ENCODE results near the gene SCAP.

SCAP gene

DNA sequence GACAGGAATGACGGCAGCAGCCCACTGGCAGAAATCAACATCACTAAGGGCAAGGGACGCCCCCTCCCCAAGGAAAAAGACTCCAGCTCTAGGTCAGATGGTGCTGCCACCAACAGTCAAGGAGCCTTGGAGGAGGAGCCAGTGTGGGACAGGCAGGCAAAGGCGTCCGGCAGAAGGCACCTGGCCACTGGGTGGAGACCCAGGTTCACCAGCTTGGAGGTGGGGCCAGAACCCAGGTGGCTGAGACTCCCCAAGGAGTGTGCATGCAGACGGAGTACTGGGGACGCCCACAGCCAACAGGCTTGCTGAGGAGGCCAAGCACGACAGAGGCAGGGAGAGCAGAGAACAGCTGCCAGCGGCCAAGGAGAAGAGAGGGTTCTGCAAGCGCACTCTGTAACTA is 59.7 kb downstream of the SCAP start:
- H3K27me3 ChIP-seq: no peaks in the 10 kb centered on the region
- no peak overlapping the region for H3K27ac ChIP-seq
- peaks cover 93% of the 10 kb centered on the region for H3K36me3 ChIP-seq
- no peak overlapping the region for H3K4me3 ChIP-seq (ENCODE audit: low read depth in 1 of 2, low read length in 1 of 2)
- no peaks in the 10 kb centered on the region for H3K9me3 ChIP-seq
- H3K4me1 ChIP-seq (ENCODE audit: control insufficient read depth in 1 of 2, insufficient read depth in 1 of 2, low read depth in 1 of 2, low read length in 1 of 2): peaks cover 17% of the 10 kb centered on the region in 2 experiments
- TF ChIP-seq, protein P1, sequence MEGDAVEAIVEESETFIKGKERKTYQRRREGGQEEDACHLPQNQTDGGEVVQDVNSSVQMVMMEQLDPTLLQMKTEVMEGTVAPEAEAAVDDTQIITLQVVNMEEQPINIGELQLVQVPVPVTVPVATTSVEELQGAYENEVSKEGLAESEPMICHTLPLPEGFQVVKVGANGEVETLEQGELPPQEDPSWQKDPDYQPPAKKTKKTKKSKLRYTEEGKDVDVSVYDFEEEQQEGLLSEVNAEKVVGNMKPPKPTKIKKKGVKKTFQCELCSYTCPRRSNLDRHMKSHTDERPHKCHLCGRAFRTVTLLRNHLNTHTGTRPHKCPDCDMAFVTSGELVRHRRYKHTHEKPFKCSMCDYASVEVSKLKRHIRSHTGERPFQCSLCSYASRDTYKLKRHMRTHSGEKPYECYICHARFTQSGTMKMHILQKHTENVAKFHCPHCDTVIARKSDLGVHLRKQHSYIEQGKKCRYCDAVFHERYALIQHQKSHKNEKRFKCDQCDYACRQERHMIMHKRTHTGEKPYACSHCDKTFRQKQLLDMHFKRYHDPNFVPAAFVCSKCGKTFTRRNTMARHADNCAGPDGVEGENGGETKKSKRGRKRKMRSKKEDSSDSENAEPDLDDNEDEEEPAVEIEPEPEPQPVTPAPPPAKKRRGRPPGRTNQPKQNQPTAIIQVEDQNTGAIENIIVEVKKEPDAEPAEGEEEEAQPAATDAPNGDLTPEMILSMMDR (IDR thresholded peaks at IDR 0.05): no peak

GRCh38 chr3:47414666-47415587 is 60.8 kb downstream of the SCAP start:
- Histone ChIP-seq H3K4me3 (ENCODE audit: low read depth in 1 of 2, low read length in 1 of 2) (no peak overlapping the region), H3K36me3 (peaks cover 95% of the 10 kb centered on the region), H3K9me3 (no peaks in the 10 kb centered on the region), H3K4me1 (ENCODE audit: control insufficient read depth in 1 of 2, insufficient read depth in 1 of 2, low read depth in 1 of 2, low read length in 1 of 2) (peaks cover 12% of the 10 kb centered on the region in 2 experiments), H3K27me3 (no peaks in the 10 kb centered on the region), H3K27ac (no peak overlapping the region)
- TF ChIP-seq, protein P1 (IDR thresholded peaks at IDR 0.05): no peak

DNA sequence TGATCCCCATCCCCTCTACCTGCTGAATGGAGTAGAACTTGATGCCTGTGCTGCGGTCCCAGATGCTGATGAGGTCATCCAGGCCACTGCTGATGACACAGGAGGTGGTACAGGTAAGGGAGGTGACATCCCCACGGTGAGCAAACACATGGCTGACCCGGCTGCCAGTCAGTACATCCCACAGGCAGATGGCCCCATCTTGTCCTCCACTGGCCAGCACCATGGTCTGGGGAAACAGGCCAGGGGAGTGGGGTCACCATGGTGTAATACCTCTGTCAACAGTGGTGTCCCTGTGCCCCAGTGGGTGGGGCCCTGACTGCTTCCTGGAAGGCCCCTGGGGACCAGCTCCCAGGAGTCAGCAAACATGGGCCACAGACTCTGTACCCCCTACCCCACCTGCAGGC is 61.6 kb downstream of the SCAP start:
- TF ChIP-seq, protein P1 (IDR thresholded peaks at IDR 0.05): no peak
- Histone ChIP-seq H3K36me3 (peaks cover 95% of the 10 kb centered on the region), H3K4me3 (ENCODE audit: low read depth in 1 of 2, low read length in 1 of 2) (no peak overlapping the region), H3K9me3 (no peaks in the 10 kb centered on the region), H3K27ac (no peak overlapping the region), H3K27me3 (no peaks in the 10 kb centered on the region), H3K4me1 (ENCODE audit: control insufficient read depth in 1 of 2, insufficient read depth in 1 of 2, low read depth in 1 of 2, low read length in 1 of 2) (peaks cover 6 to 7% of the 10 kb centered on the region in 2 experiments)

DNA sequence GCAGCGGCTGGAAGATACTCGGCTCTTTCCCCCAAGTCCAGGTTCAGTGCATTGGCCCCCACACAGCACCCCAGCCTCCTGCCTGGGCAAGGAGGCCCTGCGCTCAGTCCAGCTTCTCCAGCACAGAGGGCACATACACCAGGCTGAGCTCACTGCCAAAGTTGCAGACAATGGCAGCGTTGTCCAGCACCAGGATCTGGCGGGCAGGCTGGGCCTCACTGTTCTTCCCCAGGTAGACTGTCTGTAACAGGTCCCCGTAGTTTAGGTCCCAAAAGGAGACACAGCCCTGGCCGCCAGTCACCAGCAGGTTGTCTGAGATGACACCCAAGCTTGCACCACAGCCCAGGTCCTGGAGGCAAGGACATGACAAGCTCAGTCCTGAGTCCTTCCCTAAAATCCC is 62.0 kb downstream of the SCAP start:
- H3K27ac ChIP-seq: no peak overlapping the region
- H3K36me3 ChIP-seq: peaks cover 95% of the 10 kb centered on the region
- H3K9me3 ChIP-seq: no peaks in the 10 kb centered on the region
- peaks cover 1 to 3% of the 10 kb centered on the region in 2 experiments for H3K4me1 ChIP-seq (ENCODE audit: control insufficient read depth in 1 of 2, insufficient read depth in 1 of 2, low read depth in 1 of 2, low read length in 1 of 2)
- no peaks in the 10 kb centered on the region for H3K27me3 ChIP-seq
- TF ChIP-seq, protein P1 (IDR thresholded peaks at IDR 0.05): no peak
- no peak overlapping the region for H3K4me3 ChIP-seq (ENCODE audit: low read depth in 1 of 2, low read length in 1 of 2)

GRCh38 chr3:47412842-47413520 is 62.8 kb downstream of the SCAP start:
- Histone ChIP-seq H3K4me3 (ENCODE audit: low read depth in 1 of 2, low read length in 1 of 2) (no peak overlapping the region), H3K27ac (no peak overlapping the region), H3K27me3 (no peaks in the 10 kb centered on the region), H3K4me1 (ENCODE audit: control insufficient read depth in 1 of 2, insufficient read depth in 1 of 2, low read depth in 1 of 2, low read length in 1 of 2) (no peaks in the 10 kb centered on the region), H3K36me3 (peaks cover 95% of the 10 kb centered on the region), H3K9me3 (no peaks in the 10 kb centered on the region)
- TF ChIP-seq, protein P1 (IDR thresholded peaks at IDR 0.05): no peak

Data from neutrophil (primary cell).